Measurements from ENCODE around the gene MUL1.
A peak's percentile ranks its signal among the peaks of the same experiment; 100 is the strongest.
"Not testable (repeated sequence)": the region's sequence is repeated elsewhere in the genome, so short reads cannot be mapped to it uniquely, and the experiment has no call there.

Gene MUL1

GRCh38 chr1:20521960-20522861 lies 14.3 kb upstream of the MUL1 start:
- intact Hi-C loops (cut with DNase I), result loop anchor here (5.0 kb wide), 1 partner anchor 110 kb away; the partner anchor contains the start of gene PINK1
- DNase-seq, result peak; percentile 30 to 91 (median 78)

DNA sequence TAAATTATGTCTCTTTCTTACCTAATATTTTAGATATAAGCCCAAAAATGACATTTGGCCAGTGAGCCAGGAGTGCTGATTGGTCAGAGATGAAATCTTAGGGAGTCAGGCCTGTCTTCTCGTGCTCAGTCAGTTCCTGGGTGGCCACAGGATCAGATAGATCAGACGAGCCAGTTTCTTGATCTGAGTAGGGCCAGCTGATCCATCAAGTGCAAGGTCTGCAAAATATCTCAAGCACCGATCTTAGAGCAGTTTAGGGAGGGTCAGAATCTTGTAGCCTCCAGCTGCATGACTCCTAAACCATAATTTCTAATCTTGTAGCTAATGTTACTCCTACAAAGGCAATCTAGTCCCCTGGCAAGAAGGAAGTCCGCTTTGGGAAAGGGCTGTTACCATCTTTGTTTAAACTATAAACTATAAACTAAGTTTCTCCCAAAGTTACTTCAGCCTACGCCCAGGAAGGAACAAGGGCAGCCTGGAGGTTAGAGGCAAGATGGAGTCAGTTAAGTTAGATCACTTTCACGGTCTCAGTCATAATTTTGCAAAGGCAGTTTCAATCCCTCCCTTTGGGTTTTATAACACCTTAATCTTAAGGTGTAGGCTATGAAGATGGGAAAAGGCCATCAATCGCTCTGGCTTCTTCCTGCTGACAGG lies 11.8 kb upstream of the MUL1 start:
- DNase-seq, result not testable (repeated sequence)
- intact Hi-C loops (cut with DNase I), result loop anchor here (5.0 kb wide), 1 partner anchor 113 kb away; the partner anchor contains the start of gene PINK1

GRCh38 chr1:20511518-20512428 lies 3.8 kb upstream of the MUL1 start:
- DNase-seq, result no peak
- intact Hi-C loops (cut with DNase I), result no loop called here

DNA sequence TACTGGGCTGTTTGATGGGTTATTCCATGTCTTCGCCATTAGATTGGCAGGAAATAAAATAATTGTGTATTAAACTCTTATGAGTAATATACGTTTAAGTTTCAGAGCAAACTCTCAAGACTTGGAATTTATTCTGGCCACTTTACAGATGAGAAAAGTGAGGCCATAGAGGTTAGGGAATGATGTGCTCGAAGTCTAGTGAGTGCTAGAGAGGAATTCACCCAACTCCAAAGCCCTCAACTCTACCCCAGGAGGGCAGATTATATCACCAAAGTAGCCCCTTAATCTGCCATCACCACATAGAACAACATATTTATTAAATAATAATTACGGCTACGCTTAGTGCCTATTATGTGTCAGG lies 440 bp upstream of the MUL1 start:
- intact Hi-C loops (cut with DNase I), result no loop called here
- DNase-seq, result no peak

DNA sequence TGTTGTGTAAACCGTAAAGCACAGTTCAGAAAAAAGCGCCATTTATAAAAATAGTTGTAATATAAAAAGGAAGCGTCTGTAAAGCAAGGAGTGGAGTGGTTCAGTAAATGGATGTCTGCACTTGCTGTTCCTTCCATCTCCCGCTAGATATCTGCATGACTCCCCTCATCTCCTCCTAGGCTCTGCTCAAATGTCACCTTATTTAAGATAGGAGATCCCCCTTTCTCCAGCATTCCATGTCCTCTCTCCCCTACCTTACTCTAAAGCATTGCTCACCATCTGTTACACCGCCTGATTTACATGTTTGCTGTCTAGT lies 745 bp downstream of the MUL1 start:
- no peak for DNase-seq
- intact Hi-C loops (cut with DNase I), result no loop called here

- intact Hi-C loops (cut with DNase I), result no loop called here
- DNase-seq, result no peak
Observed at GRCh38 chr1:20505488-20505887, 2.5 kb downstream of the MUL1 start.

- intact Hi-C loops (cut with DNase I), result no loop called here
- no peak for DNase-seq
Observed at GRCh38 chr1:20500716-20501115, 7.2 kb downstream of the MUL1 start.

DNA sequence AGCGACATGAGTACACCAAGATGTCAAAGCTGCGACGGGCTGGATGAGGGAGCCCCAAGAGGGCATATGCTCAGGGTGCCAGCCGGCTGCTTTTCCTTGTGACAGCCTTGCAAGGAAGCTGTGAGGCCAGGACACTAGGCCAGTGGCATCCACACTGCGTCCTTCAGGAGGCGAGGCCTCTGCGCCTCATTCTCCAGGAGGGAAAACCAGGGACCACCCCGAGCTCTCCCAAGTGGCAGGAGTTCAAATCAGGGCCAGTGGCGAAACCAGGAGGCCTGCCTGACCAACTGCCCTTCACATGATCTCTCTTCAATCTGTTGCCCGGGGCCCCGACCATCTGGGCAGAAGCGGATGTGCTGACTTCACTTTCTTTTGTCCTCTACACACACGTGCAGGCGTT lies 8.2 kb downstream of the MUL1 start:
- intact Hi-C loops (cut with DNase I), result loop anchor here (5.0 to 10.0 kb wide), 3 partner anchors 65 to 585 kb away; no protein-coding TSS in a partner anchor
- no peak for DNase-seq

DNA sequence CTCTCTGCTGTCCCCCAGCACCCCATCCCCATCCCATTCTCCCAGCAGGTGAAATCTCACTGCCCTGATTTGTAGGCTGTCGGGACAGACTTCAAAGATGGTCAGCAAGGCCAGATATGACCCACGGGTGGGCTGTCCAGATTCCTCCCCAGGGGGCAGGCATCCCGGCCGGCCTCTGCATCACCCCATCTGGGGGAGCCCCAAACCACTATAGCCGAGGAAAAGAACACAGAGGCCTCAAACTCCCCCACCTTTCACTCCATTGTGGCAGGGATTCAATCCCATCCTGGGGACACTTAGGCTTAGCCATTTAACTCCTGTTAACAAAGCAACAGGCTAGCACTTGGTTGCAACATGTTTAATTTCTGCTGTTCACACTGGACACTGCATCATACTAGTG lies 8.8 kb downstream of the MUL1 start:
- intact Hi-C loops (cut with DNase I), result loop anchor here (5.0 to 10.0 kb wide), 3 partner anchors 64 to 584 kb away; no protein-coding TSS in a partner anchor

GRCh38 chr1:20498116-20498515 lies 9.8 kb downstream of the MUL1 start:
- no peak for DNase-seq
- intact Hi-C loops (cut with DNase I), result loop anchor here (5.0 to 10.0 kb wide), 3 partner anchors 63 to 583 kb away; no protein-coding TSS in a partner anchor

More for the DNA sequence above, 8.8 kb downstream of the MUL1 start:
- DNase-seq, result no peak

- intact Hi-C loops (cut with DNase I), result loop anchor here (5.0 to 10.0 kb wide), 3 partner anchors 63 to 583 kb away; no protein-coding TSS in a partner anchor
- DNase-seq, result no peak
Observed at GRCh38 chr1:20497506-20497905, 10.4 kb downstream of the MUL1 start.

- intact Hi-C loops (cut with DNase I), result loop anchor here (5.0 to 10.0 kb wide), 3 partner anchors 62 to 582 kb away; no protein-coding TSS in a partner anchor
- DNase-seq, result not testable (repeated sequence)
Observed at GRCh38 chr1:20496725-20497383, 11.1 kb downstream of the MUL1 start.

DNA sequence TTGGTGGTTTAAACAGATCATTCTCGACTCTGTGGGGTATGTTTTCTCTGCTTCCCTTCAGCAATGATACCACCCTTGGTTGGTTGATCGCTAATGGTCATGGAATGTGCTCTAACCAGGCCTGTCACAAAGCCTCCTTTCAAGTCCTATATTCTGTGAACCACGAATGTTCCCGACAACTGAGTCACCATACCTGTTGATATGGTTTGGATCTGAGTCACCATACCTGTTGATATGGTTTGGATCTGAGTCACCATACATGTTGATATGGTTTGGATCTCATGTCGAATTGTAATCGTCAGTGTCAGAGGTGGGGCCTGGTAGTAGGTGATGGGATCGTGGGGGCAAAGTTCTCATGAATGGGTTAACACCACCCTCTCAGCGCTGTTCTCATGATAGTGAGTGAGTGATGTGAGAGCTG lies 11.7 kb downstream of the MUL1 start:
- intact Hi-C loops (cut with DNase I), result loop anchor here (5.0 to 10.0 kb wide), 3 partner anchors 61 to 581 kb away; no protein-coding TSS in a partner anchor
- DNase-seq, result no peak

DNA sequence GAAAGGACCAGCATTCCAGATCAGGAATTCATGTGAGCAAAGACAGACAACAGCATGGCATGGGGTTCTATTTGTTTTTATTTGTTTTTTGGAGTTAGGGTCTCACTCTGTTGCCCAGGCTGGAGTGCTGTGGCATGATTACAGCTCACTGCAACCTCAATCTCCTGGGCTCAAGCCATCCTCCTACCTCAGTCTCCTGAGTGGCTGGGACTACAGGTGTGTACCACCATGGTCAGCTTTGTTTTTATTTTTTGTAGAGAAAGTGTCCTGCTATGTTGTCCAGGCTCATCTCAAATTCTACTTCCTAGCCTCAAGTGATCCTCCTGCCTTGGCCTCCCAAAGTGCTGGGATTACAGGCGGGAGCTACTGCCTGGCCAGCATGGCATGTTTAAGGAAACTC lies 12.3 kb downstream of the MUL1 start:
- no peak for DNase-seq
- intact Hi-C loops (cut with DNase I), result loop anchor here (5.0 to 10.0 kb wide), 3 partner anchors 61 to 581 kb away; no protein-coding TSS in a partner anchor

DNA sequence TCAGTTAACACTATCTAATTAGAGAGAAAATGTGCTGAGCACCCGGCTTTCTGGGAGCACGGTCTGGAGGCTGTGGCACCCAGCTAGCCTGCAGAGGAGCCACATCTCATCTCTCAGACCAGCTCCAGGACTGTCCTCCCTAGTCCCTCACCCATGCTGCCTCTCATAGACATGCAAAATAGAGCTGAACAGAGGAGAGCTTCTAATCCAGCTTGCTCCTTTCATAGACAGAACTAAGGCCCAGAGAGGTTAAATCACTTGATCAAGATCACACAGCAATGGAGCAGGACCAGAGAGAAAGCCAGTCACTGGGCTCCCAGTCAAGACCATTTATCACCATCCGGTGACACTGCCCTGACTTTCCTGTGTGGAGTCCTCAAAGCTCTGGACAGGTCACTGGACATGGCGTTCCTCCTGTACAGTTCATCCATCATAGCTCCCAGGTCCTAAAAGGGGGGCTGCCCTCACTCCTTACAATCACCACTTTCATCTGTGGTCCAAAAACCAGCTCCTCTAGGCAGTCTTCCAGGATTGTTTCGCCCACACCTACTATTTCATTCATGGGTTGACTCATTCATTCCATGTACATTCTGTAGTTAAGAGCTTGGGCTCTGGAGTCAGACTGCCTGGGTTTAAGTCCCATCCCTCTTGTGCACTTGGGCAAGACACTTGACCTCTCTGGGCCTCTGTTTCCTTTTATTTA lies 13.2 kb downstream of the MUL1 start:
- intact Hi-C loops (cut with DNase I), result loop anchor here (5.0 to 10.0 kb wide), 5 partner anchors 60 to 580 kb away; no protein-coding TSS in a partner anchor
- DNase-seq, result no peak

- intact Hi-C loops (cut with DNase I), result loop anchor here (5.0 to 10.0 kb wide), 4 partner anchors 59 to 579 kb away; no protein-coding TSS in a partner anchor
- DNase-seq, result peak; percentile 56 to 95 (median 89)
Observed at GRCh38 chr1:20493839-20494608, 13.9 kb downstream of the MUL1 start.

DNA sequence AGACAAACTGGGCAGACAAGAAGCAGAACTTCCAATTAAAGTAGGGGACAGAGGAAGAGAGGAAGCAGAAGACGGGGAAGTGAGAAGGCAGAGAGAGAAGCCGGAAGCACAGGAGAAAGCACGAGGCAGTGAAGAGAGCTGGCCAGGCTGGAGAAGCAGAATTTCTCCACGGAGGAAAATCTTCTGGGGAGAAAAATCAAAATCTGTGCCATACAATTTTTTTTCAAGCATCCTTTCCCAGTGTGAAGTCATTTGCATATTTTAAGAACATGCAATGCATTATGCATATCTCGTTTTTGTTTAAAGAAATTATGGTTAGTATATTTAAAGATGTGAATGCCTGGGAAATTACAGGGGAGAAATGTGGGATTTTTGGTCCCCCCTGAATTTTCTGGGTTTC lies 14.6 kb downstream of the MUL1 start:
- intact Hi-C loops (cut with DNase I), result loop anchor here (5.0 to 10.0 kb wide), 4 partner anchors 59 to 579 kb away; no protein-coding TSS in a partner anchor
- DNase-seq, result no peak
